Thymus (tissue), 11 donors: ENCODE measurements around the gene PDE7B. TPM values are rescaled to one million over a fixed set of nuclear protein-coding genes. Genes with fewer than 3 reads are reported as not detected.
"Not testable (repeated sequence)": the region's sequence is repeated elsewhere in the genome, so short reads cannot be mapped to it uniquely, and the experiment has no call there.

Experiments used
- DNase-seq, 9 donors: peaks; one replicate each; pipeline ENCODE4 v3.0.0-alpha.2; 2013; ENCODE audit warnings: low spot score in 9 of 9, low read depth in 6 of 9, missing footprints in 1 of 9
- H3K27ac ChIP-seq, 2 donors: one replicate each; pipeline ENCODE4 v1.5.1; 2013; ENCODE audit warnings: control low read depth in 1 of 2, low read depth in 1 of 2, low read length in 1 of 2, mild to moderate bottlenecking in 1 of 2, moderate library complexity in 1 of 2
- H3K27me3 ChIP-seq, 2 donors: one replicate each; pipeline ENCODE4 v1.5.1; 2013; ENCODE audit warnings: low read length in 1 of 2; ENCODE audit not compliant: control insufficient read depth in 2 of 2, insufficient read depth in 1 of 2
- H3K36me3 ChIP-seq, 2 donors: one replicate each; pipeline ENCODE4 v1.5.1; 2013; ENCODE audit warnings: low read length in 1 of 2, mild to moderate bottlenecking in 1 of 2, moderate library complexity in 1 of 2; ENCODE audit not compliant: control insufficient read depth in 2 of 2, insufficient read depth in 2 of 2
- H3K4me1 ChIP-seq, 2 donors: one replicate each; pipeline ENCODE4 v1.5.1; 2013; ENCODE audit warnings: low read length in 2 of 2; ENCODE audit not compliant: control insufficient read depth in 2 of 2, insufficient read depth in 2 of 2
- H3K4me3 ChIP-seq, 2 donors: one replicate each; pipeline ENCODE4 v1.5.1; 2013; ENCODE audit warnings: low read length in 2 of 2, control low read depth in 1 of 2, mild to moderate bottlenecking in 1 of 2
- H3K9me3 ChIP-seq, 2 donors: one replicate each; pipeline ENCODE4 v1.5.1; 2013; ENCODE audit warnings: low read length in 1 of 2, mild to moderate bottlenecking in 1 of 2; ENCODE audit not compliant: control insufficient read depth in 2 of 2, insufficient read depth in 1 of 2
- WGBS: extraction: QIAGEN DNeasy Blood & Tissue Kit; methylation state at CpG from one replicate; pipeline ENCODE4 v1.1.7; 2013; 5-methylcytosine and 5-hydroxymethylcytosine counted together
- polyA plus RNA-seq: library from polyadenylated mRNA; stranded (reverse); fragments of 200-250 nt; gene quantifications from one replicate; pipeline ENCODE4 v1.2.3, GENCODE V29; 2013
- total RNA-seq: library from RNA; stranded (reverse); fragments of 120-200 nt; gene quantifications from one replicate; pipeline ENCODE4 v1.2.4, GENCODE V29; 2013
- donor health status: healthy.

Gene PDE7B
- total and polyA plus RNA-seq, 2 donors: 4.4 to 5.8 TPM

DNA sequence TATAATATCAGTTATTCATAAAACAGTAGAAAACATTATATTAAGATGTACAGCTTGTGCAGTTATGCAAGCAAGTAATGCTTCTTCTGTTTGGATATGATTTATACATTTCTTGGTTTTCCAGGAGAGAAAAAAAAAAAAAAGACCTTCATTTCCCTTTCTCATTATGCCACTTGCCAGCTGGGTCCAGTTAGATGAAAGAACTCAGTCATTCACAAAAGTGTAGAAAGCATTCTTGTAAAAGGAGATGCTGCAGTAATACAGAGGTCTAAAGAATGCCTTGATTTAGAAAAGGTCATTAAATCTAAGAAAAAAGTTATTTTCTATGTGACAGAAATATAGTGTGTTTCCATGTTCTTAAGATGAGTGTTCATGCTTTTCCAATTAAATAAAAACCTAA lies 7.4 kb downstream of the PDE7B start:
- peaks cover 0 to 2% of the 10 kb centered on the region in 2 donors for H3K4me1 ChIP-seq
- no peaks in the 10 kb centered on the region for H3K9me3 ChIP-seq
- H3K4me3 ChIP-seq: no peak overlapping the region
- H3K27ac ChIP-seq: no peak overlapping the region
- no peak for DNase-seq
- H3K27me3 ChIP-seq: no peaks in the 10 kb centered on the region
- no peaks in the 10 kb centered on the region for H3K36me3 ChIP-seq

DNA sequence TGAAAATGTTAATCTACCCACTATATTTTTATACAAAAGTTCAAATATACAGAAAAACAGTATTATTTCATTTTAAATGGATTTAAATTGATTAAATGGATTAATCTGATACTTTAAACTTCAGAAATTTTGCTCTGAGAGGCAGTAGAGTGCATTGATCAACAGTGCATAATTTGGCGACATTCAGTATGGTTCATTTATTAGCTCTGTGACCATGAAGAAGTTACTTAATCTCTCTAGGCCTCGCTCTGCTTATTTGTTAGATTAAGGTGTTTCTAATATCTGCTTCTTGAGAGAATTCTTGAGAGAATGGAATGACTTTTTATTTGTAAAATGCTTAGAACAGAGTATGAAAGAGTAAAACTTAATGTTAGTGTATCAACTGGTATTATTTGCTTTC lies 8.9 kb downstream of the PDE7B start:
- no peak for DNase-seq
- Histone ChIP-seq H3K9me3 (no peaks in the 10 kb centered on the region), H3K4me1 (no peaks in the 10 kb centered on the region), H3K27me3 (no peaks in the 10 kb centered on the region), H3K4me3 (no peak overlapping the region), H3K27ac (no peak overlapping the region), H3K36me3 (no peaks in the 10 kb centered on the region)
- 98% methylated on average over 2 of the region's 2 CpGs for WGBS

DNA sequence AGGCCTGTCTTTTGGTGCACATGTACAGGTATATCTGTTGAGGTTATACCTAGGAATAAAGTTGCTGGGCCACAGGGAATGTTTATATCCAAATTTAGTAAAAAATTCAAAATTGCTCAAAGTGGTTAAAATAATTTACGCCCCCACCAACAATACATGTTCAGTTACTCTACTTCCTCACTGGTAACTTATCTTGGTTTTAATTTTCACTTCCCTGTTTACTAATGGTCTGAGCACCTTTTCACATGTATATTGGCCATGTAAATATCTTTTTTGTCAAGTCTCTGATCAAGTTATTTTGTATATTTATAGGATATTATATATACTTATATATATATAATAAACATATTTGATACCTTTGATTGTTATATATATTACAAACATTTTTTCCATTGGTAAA lies 9.7 kb downstream of the PDE7B start:
- no peak for DNase-seq
- 90% methylated on average over 1 of the region's 1 CpG for WGBS
- H3K27me3 ChIP-seq: no peaks in the 10 kb centered on the region

DNA sequence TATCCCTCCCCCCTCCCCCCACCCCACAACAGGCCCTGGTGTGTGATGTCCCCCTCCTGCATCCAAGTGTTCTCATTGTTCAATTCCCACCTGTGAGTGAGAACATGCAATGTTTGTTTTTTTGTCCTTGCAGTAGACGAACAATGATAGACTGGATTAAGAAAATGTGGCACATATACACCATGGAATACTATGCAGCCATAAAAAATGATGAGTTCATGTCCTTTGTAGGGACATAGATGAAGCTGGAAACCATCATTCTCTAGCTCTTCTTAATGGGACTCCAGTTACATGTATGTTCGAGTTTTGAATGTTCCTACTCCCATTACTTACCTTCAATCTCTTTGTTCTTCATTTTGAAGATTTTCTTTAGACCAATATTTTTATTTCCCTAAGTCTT lies 13.4 kb downstream of the PDE7B start:
- H3K36me3 ChIP-seq, H3K27me3 ChIP-seq, H3K27ac ChIP-seq, H3K4me1 ChIP-seq, H3K9me3 ChIP-seq, DNase-seq, H3K4me3 ChIP-seq: not testable (repeated sequence)
- 97% methylated on average over 2 of the region's 2 CpGs for WGBS

More for the DNA sequence above, 9.7 kb downstream of the PDE7B start:
- H3K27ac ChIP-seq: no peak overlapping the region
- H3K4me1 ChIP-seq: no peaks in the 10 kb centered on the region
- H3K4me3 ChIP-seq: no peak overlapping the region
- no peaks in the 10 kb centered on the region for H3K36me3 ChIP-seq
- no peaks in the 10 kb centered on the region for H3K9me3 ChIP-seq

DNA sequence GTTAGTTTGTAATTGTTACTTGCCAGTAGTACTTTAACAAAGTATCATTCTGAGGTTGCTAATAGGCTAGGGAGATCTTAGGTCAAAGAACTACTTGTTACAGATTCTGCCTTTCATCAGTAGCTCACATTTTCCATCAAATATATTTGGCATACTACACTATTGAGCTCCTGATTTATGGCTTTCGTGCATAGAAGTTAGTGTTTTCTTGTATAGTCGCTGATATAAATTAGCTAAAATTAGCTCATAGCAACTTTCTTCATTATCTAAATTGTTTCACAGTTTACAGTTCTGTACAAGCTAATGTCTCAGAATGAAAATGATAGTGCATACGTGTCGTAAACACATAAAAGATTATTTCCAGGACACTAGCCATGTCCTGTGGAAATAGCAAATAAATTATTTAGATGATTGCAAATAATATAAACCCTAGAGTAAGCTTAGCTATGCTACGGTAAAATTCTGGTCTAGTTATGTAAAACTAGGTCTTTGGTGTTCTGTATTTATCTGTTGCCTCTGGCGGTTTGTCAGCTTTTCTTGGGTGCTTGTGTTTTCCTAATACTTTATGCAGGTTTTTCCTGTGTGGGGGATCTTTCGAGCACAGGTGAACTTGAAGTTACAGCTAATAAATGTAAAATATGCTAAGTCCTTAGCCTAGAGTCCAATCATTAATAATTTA lies 15.1 kb downstream of the PDE7B start:
- Histone ChIP-seq H3K36me3 (no peaks in the 10 kb centered on the region), H3K27me3 (no peaks in the 10 kb centered on the region), H3K4me3 (no peak overlapping the region), H3K27ac (no peak overlapping the region), H3K9me3 (no peaks in the 10 kb centered on the region), H3K4me1 (no peaks in the 10 kb centered on the region)
- DNase-seq: no peak
- WGBS: 98% methylated on average over 7 of the region's 7 CpGs

DNA sequence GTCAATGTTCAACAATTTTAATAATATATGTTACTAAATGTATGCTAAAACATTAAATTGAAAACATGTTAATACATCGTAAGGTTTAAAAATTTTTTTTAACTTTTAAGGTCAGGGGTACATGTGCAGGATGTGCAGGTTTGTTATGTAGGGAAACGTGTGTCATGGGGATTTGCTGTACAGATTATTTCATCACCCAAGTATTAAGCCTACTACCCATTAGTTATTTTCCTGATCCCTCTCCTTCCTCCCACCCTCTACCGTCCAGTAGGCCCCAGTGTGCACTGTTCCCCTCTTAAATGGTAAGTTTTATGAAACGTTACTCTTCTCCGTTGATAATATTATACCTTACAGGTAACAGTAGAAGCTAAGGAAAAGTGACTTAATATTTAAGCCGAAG lies 15.8 kb downstream of the PDE7B start:
- H3K27me3 ChIP-seq: no peaks in the 10 kb centered on the region
- 98% methylated on average over 6 of the region's 6 CpGs for WGBS
- no peak overlapping the region for H3K4me3 ChIP-seq
- DNase-seq: no peak
- no peaks in the 10 kb centered on the region for H3K9me3 ChIP-seq
- H3K36me3 ChIP-seq: no peaks in the 10 kb centered on the region
- no peaks in the 10 kb centered on the region for H3K4me1 ChIP-seq
- no peak overlapping the region for H3K27ac ChIP-seq

DNA sequence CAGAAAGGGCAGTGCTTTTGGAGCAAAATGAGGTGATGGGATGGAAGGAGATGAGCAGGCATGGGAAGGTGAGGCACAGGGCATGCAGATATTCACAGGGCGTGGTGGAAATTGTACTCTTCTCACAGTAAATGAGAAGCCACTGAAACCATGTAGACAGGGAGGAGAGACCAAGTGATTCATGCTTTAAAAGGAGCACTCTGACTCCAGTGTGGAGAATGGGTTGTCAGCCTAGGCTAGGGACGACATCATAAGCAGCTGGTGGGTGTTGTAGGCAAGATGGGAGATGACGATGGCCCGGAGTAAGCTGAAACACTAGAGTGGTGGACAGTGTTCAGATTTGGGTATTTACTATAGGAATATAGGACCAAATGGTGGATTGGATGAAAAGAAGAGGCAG lies 18.4 kb downstream of the PDE7B start:
- Histone ChIP-seq H3K36me3 (no peaks in the 10 kb centered on the region), H3K27ac (no peak overlapping the region), H3K9me3 (no peaks in the 10 kb centered on the region), H3K4me3 (no peak overlapping the region), H3K27me3 (no peaks in the 10 kb centered on the region), H3K4me1 (no peaks in the 10 kb centered on the region)
- no peak for DNase-seq
- WGBS: 97% methylated on average over 4 of the region's 4 CpGs

DNA sequence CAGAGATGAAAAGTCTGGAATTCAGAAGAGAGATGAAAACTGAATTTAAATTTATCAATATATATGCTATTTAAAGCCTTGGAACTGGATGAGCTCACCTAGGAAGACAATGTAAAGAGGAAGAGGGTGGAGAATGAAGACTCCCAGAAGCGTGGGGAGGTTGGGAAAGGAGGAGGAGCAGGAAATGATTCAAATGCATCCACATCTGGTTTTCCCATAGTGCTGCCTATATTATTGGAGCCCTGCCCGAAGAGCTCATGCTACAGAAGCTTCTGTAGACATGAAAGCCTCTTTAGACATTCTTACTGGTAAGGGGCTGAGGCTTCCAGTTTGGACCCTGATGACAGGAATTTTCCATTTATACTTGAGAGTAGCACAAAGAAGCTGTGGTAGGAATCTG lies 19.2 kb downstream of the PDE7B start:
- H3K27ac ChIP-seq: no peak overlapping the region
- no peaks in the 10 kb centered on the region for H3K9me3 ChIP-seq
- H3K27me3 ChIP-seq: no peaks in the 10 kb centered on the region
- WGBS: 97% methylated on average over 2 of the region's 2 CpGs
- DNase-seq: no peak
- no peak overlapping the region for H3K4me3 ChIP-seq
- no peaks in the 10 kb centered on the region for H3K36me3 ChIP-seq
- peaks cover under 1 to 1% of the 10 kb centered on the region in 2 donors for H3K4me1 ChIP-seq

DNA sequence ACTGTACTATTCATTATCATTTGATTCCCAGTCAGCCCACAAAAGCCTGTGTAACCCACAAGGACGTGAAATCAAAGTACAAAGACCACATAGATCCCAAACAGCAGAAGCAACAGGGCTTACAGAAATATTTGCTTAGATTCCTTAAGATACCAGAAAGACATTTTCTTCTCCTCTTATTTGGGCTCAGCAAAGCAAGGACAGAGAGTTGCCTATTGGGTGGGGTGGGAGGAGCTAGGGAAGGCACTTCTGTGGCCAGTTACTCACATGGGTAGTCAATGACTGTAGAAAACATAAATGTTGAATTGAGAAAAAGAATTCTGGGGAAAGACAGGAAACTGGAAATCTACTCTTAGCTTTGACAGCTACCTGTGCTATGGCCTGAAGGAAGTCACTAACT lies 19.8 kb downstream of the PDE7B start:
- no peak overlapping the region for H3K27ac ChIP-seq
- H3K36me3 ChIP-seq: no peaks in the 10 kb centered on the region

More for the DNA sequence above, 19.8 kb downstream of the PDE7B start:
- Histone ChIP-seq H3K4me1 (peaks cover 4 to 7% of the 10 kb centered on the region in 2 donors), H3K4me3 (no peak overlapping the region), H3K27me3 (no peaks in the 10 kb centered on the region), H3K9me3 (no peaks in the 10 kb centered on the region)
- WGBS: 93% methylated on average over 1 of the region's 1 CpG
- no peak for DNase-seq
